C1 segment of cervical spinal cord (tissue), 14 donors: ENCODE data around the gene WDR89.
A peak's percentile ranks its signal among the peaks of the same experiment; 100 is the strongest.
"Not testable (repeated sequence)": the region's sequence is repeated elsewhere in the genome, so short reads cannot be mapped to it uniquely, and the experiment has no call there.

Experiments used
- DNase-seq, 14 donors: peaks; one replicate each; lab custom pipeline; 2025; lab: John Stamatoyannopoulos, UW

The WDR89 gene

GRCh38 chr14:63654346-63654745, 12.7 kb upstream of the WDR89 start:
- no peak for DNase-seq

GRCh38 chr14:63652406-63652805, 10.7 kb upstream of the WDR89 start:
- DNase-seq, result no peak

- no peak for DNase-seq
Measured at GRCh38 chr14:63650256-63650952, 8.7 kb upstream of the WDR89 start.

GRCh38 chr14:63647696-63648410, 6.2 kb upstream of the WDR89 start:
- no peak for DNase-seq

GRCh38 chr14:63644741-63645140, 3.1 kb upstream of the WDR89 start:
- DNase-seq, result no peak

GRCh38 chr14:63642656-63643382, 1.1 kb upstream of the WDR89 start:
- no peak for DNase-seq

GRCh38 chr14:63642229-63642611, 549 bp upstream of the WDR89 start:
- DNase-seq, result peak in 12 of 14 donors; percentile 87 to 99 (median 94)

GRCh38 chr14:63638493-63638892, 3.2 kb downstream of the WDR89 start:
- no peak for DNase-seq

- DNase-seq, result not testable (repeated sequence)
Measured at GRCh38 chr14:63636094-63636635, 5.5 kb downstream of the WDR89 start.

- no peak for DNase-seq
Measured at GRCh38 chr14:63633801-63634200, 7.9 kb downstream of the WDR89 start.

GRCh38 chr14:63632932-63633514, 8.6 kb downstream of the WDR89 start:
- DNase-seq, result no peak

GRCh38 chr14:63624701-63625100, 17.0 kb downstream of the WDR89 start:
- no peak for DNase-seq

GRCh38 chr14:63624203-63624602, 17.5 kb downstream of the WDR89 start:
- no peak for DNase-seq

GRCh38 chr14:63621975-63622374, 19.7 kb downstream of the WDR89 start:
- not testable (repeated sequence) for DNase-seq

- DNase-seq, result no peak
Measured at GRCh38 chr14:63616015-63616414, 25.7 kb downstream of the WDR89 start.

- no peak for DNase-seq
Measured at GRCh38 chr14:63614679-63615363, 26.9 kb downstream of the WDR89 start.

- no peak for DNase-seq
Measured at GRCh38 chr14:63611078-63611477, 30.6 kb downstream of the WDR89 start.

GRCh38 chr14:63605041-63605532, 36.6 kb downstream of the WDR89 start:
- DNase-seq, result no peak

- no peak for DNase-seq
Measured at GRCh38 chr14:63604626-63605025, 37.0 kb downstream of the WDR89 start.

GRCh38 chr14:63603749-63604277, 37.9 kb downstream of the WDR89 start:
- DNase-seq, result no peak

GRCh38 chr14:63598807-63599206, 42.9 kb downstream of the WDR89 start:
- DNase-seq, result peak in 6 of 14 donors; percentile 0 to 19 (median 4)
